ENCODE measurements around the gene SCRN2.

Gene SCRN2

GRCh38 chr17:47819475-47819874 lies 21.6 kb downstream of the SCRN2 start:
- no peak for DNase-seq

GRCh38 chr17:47818002-47818695 lies 22.9 kb downstream of the SCRN2 start:
- DNase-seq: no peak

- DNase-seq: no peak
Observed at GRCh38 chr17:47816947-47817346, 24.1 kb downstream of the SCRN2 start.

GRCh38 chr17:47816111-47816735 lies 24.9 kb downstream of the SCRN2 start:
- DNase-seq: no peak

GRCh38 chr17:47815106-47815918 lies 25.8 kb downstream of the SCRN2 start:
- DNase-seq: no peak

GRCh38 chr17:47813512-47814031 lies 27.5 kb downstream of the SCRN2 start:
- DNase-seq: no peak

- no peak for DNase-seq
Observed at GRCh38 chr17:47813077-47813476, 28.0 kb downstream of the SCRN2 start.

- no peak for DNase-seq
Observed at GRCh38 chr17:47812146-47812920, 28.7 kb downstream of the SCRN2 start.

GRCh38 chr17:47811709-47812108 lies 29.4 kb downstream of the SCRN2 start:
- DNase-seq: no peak

- DNase-seq: no peak
Observed at GRCh38 chr17:47810901-47811635, 30.0 kb downstream of the SCRN2 start.

GRCh38 chr17:47810200-47810821 lies 30.8 kb downstream of the SCRN2 start:
- no peak for DNase-seq

- no peak for DNase-seq
Observed at GRCh38 chr17:47808830-47809480, 32.1 kb downstream of the SCRN2 start.

- DNase-seq: no peak
Observed at GRCh38 chr17:47808036-47808829, 32.8 kb downstream of the SCRN2 start.

GRCh38 chr17:47807421-47807820 lies 33.7 kb downstream of the SCRN2 start:
- no peak for DNase-seq

- DNase-seq: no peak
Observed at GRCh38 chr17:47806913-47807255, 34.2 kb downstream of the SCRN2 start.

GRCh38 chr17:47806026-47806912 lies 34.8 kb downstream of the SCRN2 start:
- no peak for DNase-seq

- no peak for DNase-seq
Observed at GRCh38 chr17:47804461-47804860, 36.6 kb downstream of the SCRN2 start.

GRCh38 chr17:47803751-47804150 lies 37.3 kb downstream of the SCRN2 start:
- DNase-seq: no peak

GRCh38 chr17:47803201-47803600 lies 37.9 kb downstream of the SCRN2 start:
- no peak for DNase-seq

All from NCI-H187 treated with DMSO at 0.1 percent for 48 hours (cell line).